IPS-15b (cell line): ENCODE results near the gene USP31.
"Not testable (repeated sequence)": the region's sequence is repeated elsewhere in the genome, so short reads cannot be mapped to it uniquely, and the experiment has no call there.

Experiments used
- H3K27me3 ChIP-seq: one replicate; pipeline ENCODE4 v1.6.1; 2013; ENCODE audit warnings: low read length; ENCODE audit not compliant: control insufficient read depth, insufficient read depth
- H3K36me3 ChIP-seq: one replicate; pipeline ENCODE4 v1.6.1; 2013; ENCODE audit warnings: low read length; ENCODE audit not compliant: control insufficient read depth, insufficient read depth
- H3K4me1 ChIP-seq: one replicate; pipeline ENCODE4 v1.6.1; 2013; ENCODE audit warnings: mild to moderate bottlenecking, low read length; ENCODE audit not compliant: control insufficient read depth, insufficient read depth
- H3K4me3 ChIP-seq: one replicate; pipeline ENCODE4 v1.5.1; 2013; ENCODE audit warnings: low read depth, low read length
- H3K9ac ChIP-seq: one replicate; pipeline ENCODE4 v1.6.1; 2013; ENCODE audit warnings: low read depth, mild to moderate bottlenecking, low read length
- H3K9me3 ChIP-seq: one replicate; pipeline ENCODE4 v1.6.1; 2013; ENCODE audit warnings: mild to moderate bottlenecking, low read length; ENCODE audit not compliant: control insufficient read depth, insufficient read depth

USP31 gene

DNA sequence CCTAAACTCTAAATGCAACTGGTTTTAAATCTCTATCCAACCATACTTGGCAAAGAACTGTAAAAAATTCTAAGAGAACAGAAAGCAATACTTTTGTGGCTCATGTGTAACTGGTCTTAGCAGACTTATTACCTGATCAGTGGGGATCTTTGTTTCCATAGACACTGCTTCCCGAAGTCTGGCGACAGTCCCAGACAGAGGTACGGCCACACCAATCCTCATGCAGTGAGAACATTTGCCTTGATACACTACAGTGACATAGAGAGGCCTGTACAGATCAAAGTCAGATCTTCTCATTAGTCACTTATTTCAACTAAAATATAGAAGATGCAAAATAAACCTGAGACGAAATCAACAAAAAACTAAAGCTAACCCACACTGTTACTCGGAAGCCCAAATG is 43.9 kb downstream of the USP31 start:
- Histone ChIP-seq H3K9me3 (no peaks in the 10 kb centered on the region), H3K27me3 (no peaks in the 10 kb centered on the region), H3K9ac (no peak overlapping the region), H3K4me3 (no peak overlapping the region), H3K4me1 (no peaks in the 10 kb centered on the region), H3K36me3 (peaks cover 3% of the 10 kb centered on the region)

DNA sequence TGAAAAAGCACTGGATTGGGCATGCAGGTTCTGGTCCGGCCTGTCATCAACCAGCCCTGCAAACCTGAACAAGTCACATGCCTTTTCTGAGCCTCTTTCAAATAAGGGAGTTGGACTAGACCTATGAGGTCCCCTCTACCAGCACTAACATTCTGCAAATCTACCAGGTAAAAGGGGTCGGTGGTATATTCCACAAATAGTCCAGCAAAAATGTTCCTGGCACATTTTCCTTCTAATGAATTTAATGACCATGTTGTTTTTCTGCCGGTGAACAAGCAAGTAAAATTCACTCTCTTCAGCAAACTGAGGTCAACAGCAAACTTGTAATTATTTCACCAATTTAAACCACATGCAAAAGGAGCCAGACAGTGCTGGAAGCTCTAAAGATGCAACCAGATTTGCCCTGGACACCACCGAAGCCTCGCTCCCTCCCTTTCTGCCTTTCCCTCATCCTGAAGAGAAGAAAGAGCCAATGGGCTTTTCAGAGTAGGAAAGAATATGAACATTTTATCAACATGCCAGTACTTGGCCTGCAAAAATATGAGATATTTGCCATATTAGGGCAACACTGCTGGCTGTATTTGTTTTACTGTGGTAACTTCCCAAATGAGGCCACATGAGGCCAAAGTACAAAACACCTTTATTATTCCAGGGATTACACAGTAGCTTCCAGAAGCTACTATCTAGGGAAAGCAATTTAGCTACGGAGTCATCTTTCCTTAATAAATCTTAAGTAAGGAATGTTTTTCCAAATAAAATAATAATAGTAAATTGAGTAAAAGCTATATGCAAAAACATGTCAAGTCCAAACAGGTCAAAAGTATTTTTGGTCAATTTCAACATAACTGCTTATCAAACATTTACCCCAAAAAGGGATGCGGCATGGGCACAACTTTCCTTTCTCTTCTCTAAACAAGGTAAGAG is 45.0 kb downstream of the USP31 start:
- no peak overlapping the region for H3K9ac ChIP-seq
- peaks cover 3% of the 10 kb centered on the region for H3K36me3 ChIP-seq
- H3K4me1 ChIP-seq: no peaks in the 10 kb centered on the region
- no peak overlapping the region for H3K4me3 ChIP-seq
- no peaks in the 10 kb centered on the region for H3K9me3 ChIP-seq
- no peaks in the 10 kb centered on the region for H3K27me3 ChIP-seq

DNA sequence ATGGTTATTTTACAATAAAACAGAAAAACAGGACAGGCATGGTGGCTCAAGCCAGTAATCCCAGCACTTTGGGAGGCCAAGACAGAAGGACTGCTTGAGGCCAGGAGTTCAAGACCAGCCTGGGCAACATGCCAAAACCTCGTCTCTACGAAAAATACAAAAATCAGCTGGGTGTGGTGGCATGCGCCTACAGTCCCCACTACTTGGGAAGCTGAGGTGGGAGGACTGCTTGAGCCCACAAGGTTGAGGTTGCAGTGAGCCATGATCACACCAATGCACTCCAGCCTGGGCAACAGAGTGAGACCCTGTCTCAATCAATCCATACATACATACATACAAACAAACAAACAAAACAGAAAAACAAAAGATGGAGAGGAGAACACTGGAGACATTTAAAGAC is 45.6 kb downstream of the USP31 start:
- H3K4me3 ChIP-seq: no peak overlapping the region
- H3K36me3 ChIP-seq: peaks cover 3% of the 10 kb centered on the region
- no peaks in the 10 kb centered on the region for H3K4me1 ChIP-seq
- no peak overlapping the region for H3K9ac ChIP-seq
- no peaks in the 10 kb centered on the region for H3K27me3 ChIP-seq
- H3K9me3 ChIP-seq: no peaks in the 10 kb centered on the region

DNA sequence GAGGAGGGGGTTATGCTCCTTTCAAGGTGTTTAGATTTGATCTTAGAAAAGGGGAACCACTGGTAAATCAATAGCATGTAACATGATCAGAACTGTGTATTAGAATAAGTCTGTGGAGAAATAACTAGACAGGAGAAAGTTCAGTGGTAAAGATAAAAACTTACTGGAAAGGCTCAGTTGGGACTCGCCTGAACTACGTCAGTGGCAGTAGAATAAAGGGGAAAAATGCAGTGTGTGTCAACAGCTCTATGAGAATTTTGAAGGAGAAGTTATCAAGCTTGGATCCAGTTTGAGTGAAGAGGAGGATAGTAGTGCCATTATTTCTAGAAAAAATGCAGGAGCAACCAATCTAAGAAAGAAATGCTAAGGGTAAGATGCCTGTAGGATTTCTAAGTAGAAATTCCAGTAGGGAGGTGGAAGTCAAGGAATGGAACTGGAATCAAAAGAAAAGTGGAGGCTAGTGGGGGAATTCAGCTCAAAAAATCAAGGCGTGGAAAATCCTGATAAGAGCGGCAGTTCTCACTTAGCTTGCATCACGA is 48.2 kb downstream of the USP31 start:
- Histone ChIP-seq H3K4me1 (no peaks in the 10 kb centered on the region), H3K9me3 (no peaks in the 10 kb centered on the region), H3K4me3 (no peak overlapping the region), H3K36me3 (peaks cover 3% of the 10 kb centered on the region), H3K27me3 (no peaks in the 10 kb centered on the region), H3K9ac (no peak overlapping the region)

DNA sequence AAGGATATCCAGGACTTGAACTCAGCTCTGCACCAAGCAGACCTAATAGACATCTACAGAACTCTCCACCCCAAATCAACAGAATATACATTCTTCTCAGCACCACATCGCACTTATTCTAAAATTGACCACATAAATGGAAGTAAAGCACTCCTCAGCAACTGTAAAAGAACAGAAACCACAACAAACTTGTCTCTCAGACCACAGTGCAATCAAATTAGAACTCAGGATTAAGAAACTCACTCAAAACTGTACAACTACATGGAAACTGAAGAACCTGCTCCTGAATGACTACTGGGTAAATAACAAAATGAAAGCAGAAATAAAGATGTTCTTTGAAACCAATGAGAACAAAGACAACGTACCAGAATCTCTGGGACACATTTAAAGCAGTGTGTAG is 52.8 kb downstream of the USP31 start:
- not testable (repeated sequence) for H3K4me3 ChIP-seq, H3K9me3 ChIP-seq, H3K9ac ChIP-seq, H3K27me3 ChIP-seq, H3K4me1 ChIP-seq, H3K36me3 ChIP-seq

DNA sequence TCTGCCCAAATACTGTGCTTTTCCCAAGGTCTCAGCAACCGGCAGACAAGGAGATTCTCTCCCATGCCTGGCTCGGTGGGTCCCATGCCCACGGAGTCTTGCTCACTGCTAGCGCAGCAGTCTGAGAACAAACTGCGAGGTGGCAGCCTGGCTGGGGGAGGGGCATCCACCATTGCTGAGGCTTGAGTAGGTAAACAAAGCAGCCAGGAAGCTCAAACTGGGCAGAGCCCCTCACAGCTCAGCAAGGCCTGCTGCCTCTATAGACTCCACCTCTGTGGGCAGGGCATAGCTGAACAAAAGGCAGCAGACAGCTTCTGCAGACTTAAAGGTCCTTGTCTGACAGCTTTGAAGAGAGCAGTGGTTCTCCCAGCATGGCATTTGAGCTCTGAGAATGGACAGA is 55.1 kb downstream of the USP31 start:
- H3K4me3 ChIP-seq, H3K36me3 ChIP-seq, H3K9ac ChIP-seq, H3K27me3 ChIP-seq, H3K9me3 ChIP-seq, H3K4me1 ChIP-seq: not testable (repeated sequence)

DNA sequence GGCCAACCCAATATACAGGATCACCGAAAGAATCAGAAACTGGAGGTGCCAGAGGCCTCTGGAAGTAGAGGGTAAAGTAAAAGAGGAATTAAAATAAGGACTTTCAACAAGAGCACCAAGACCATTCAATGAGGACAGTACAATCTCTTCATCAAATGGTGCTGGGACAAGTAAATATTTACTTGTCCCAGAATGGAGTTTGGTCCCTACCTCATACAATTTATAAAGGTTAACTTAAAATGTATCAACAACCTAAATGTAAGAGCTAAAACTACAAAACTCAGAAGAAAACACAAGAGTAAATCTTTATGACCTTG is 56.5 kb downstream of the USP31 start:
- Histone ChIP-seq H3K4me3 (no peak overlapping the region), H3K4me1 (no peaks in the 10 kb centered on the region), H3K9ac (no peak overlapping the region)

DNA sequence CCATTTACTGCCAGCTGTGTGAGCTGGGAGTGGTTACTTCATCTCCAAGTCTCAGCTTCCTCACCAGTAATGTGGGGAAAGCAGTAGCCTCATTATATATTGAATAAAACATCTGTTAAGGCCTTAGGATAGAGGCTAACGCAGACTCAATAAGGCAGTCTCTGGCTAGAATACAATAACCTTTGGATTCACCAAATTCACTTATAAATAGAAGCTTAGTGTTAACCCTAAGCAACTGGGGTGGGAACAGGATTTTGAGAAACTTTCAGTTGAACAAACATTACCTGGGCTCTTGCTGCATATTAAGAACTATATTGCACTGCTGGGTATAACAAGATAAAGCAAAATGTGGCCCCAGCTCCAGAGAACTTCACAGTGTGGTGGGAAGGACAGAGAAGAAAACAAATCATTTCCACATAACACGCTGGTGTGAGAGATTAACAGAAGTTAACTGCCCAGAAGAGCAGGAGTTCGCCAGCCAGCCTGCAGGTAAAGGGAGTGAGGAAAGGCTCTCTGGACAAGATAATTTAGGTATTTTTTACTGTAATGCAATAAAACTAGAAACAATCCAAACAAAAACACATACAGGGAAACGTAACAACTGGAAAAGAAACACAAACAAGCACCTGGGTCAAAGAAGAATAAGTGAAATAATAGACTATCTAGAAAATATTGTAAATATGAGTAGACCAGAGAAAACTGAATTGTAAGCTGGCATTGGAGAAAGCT is 57.0 kb downstream of the USP31 start:
- Histone ChIP-seq H3K4me3 (no peak overlapping the region), H3K36me3 (no peaks in the 10 kb centered on the region), H3K27me3 (no peaks in the 10 kb centered on the region), H3K9me3 (no peaks in the 10 kb centered on the region), H3K9ac (no peak overlapping the region), H3K4me1 (no peaks in the 10 kb centered on the region)

More for the DNA sequence above, 56.5 kb downstream of the USP31 start:
- Histone ChIP-seq H3K27me3 (no peaks in the 10 kb centered on the region), H3K9me3 (no peaks in the 10 kb centered on the region), H3K36me3 (no peaks in the 10 kb centered on the region)

DNA sequence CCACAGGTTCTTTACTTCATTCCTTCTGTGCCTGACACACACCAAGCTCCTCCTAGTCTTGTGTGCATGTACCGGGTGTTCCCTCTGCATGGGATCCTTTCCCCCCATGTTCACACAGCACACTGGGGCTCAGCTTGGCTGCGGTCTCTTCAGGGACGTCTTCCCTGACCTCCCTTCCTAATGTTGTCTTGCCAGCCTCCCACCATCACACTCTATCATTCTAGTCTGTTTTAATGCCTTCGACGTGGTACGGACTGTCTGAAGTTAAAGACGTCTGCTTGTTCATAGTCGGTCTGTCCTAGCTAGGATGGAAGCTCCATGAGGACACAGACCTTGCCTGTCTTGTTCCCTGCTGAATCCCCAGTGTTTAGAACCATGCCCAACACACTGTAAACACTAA is 60.1 kb downstream of the USP31 start:
- Histone ChIP-seq H3K36me3 (no peaks in the 10 kb centered on the region), H3K9ac (no peak overlapping the region)

DNA sequence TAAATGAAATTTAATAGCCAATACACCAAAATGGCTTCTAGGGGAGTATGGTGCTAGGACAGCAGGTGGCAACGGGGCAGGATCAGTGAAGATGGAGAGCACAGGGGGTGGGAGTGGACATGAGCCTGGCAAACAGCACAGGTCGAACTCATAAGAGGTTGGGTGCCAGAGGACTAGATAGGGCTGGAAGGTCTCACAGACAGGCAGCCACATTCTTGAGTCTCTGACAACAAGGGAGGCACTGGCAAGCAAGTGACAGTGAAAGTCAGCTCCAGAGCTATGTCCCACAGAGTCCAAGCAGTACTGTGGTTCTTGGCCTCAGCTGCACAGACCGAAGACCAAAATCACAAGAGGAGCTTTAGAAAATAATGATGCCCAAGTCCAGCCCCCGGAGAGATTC is 61.2 kb downstream of the USP31 start:
- Histone ChIP-seq H3K36me3 (no peaks in the 10 kb centered on the region), H3K9me3 (no peaks in the 10 kb centered on the region), H3K4me3 (no peak overlapping the region), H3K4me1 (peaks cover 16% of the 10 kb centered on the region), H3K27me3 (no peaks in the 10 kb centered on the region), H3K9ac (no peak overlapping the region)

More for the DNA sequence above, 60.1 kb downstream of the USP31 start:
- H3K27me3 ChIP-seq: no peaks in the 10 kb centered on the region
- peaks cover 16% of the 10 kb centered on the region for H3K4me1 ChIP-seq
- H3K9me3 ChIP-seq: no peaks in the 10 kb centered on the region
- H3K4me3 ChIP-seq: no peak overlapping the region

DNA sequence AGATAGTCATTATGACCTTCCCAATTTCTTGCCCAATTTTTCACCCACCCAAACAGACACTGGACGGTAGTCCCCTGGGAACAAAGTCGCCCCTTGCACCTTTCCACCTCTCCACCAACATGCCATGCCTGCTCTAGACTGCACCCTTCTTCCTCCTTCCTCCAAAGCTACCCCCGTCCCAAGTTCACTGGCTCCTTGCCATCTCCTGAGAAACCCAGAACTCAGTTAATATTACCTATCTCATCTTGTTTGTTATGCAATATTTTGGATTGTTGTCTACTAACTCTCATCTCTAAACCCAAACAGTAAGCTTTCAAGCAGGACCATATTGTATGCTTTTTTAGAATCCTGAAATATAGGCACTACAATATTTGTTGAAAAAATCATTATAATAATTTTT is 63.3 kb downstream of the USP31 start:
- H3K9me3 ChIP-seq: no peaks in the 10 kb centered on the region
- peaks cover 19% of the 10 kb centered on the region for H3K4me1 ChIP-seq
- H3K36me3 ChIP-seq: peaks cover 1% of the 10 kb centered on the region
- no peak overlapping the region for H3K9ac ChIP-seq
- H3K27me3 ChIP-seq: no peaks in the 10 kb centered on the region
- no peak overlapping the region for H3K4me3 ChIP-seq
